HG03196 (cell line): ENCODE measurements around the gene PCDH9.

Experiments
- ATAC-seq: cut with Tn5 transposase; IDR thresholded peaks from one replicate; pipeline ENCODE4 v1.9.1; 2021; ENCODE audit not compliant: unreplicated experiment

The PCDH9 gene

DNA sequence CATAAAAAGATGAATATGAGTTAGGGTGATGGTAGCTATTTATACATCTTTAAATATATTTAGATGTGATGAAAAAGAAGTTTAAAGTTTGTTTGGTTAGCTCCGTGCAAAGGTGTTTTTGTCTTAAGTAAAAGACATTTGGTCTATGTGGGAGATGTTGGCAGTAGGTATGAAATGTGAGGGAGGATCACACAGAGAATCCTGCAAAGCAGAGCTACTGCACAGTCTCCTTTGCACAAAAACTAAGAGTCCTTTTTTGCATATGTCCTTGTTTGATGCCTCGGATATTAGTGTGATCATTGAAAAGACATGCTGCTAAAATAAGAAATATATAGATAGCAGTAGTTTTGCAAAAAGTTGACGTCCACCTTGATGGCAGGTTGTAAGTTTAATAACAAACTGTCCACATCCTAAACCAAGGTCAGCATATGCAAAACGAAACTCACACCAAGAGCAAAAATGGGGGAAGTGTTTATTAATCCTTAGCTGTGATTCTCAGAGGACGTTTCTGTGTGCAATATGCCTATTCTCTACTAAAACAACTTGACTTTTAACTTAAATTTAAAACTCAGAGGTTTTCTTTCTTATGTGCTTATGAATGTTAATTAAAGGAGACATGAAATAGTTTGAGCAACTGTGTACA is 870.1 kb downstream of the PCDH9 start:
- peak; percentile 54 for ATAC-seq

DNA sequence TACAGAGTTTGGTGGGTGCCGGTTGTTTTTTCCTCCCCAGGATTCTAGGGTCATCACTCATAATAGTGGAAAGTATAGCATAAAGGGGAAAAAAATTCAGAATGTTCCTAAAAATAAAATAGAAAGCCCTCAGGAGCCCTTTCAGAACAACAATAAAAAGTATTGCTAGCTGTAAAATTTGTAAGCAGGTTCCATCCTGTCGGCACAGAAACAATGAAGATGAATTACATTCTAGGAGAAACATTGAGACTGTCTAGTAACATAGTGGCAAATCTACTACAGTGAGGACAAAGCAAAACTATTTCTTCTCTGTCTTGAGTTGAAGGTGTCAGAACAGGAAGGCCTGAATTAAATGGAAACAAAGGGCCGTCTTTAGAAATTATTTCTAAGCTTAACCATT is 870.7 kb downstream of the PCDH9 start:
- ATAC-seq: no peak

DNA sequence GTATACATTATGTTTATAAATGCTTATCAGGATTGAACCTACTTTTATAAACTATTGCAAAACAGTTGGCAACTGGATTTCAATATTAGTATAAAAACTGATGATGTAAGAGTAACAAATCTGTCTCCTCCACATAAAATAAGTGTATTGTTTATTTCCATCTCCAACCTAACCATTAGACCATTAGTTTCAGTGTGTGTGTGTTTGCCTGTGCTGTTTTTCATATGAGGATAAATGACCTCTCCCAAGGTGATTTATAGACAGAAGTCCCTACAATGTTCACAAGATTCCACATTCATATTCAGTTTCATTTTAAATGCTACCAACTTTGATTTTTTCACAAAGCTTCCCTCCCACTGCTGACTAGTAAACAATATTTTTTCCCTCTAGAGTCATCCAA is 871.6 kb downstream of the PCDH9 start:
- no peak for ATAC-seq

- no peak for ATAC-seq
Measured at GRCh38 chr13:66357463-66357862, 872.7 kb downstream of the PCDH9 start.

DNA sequence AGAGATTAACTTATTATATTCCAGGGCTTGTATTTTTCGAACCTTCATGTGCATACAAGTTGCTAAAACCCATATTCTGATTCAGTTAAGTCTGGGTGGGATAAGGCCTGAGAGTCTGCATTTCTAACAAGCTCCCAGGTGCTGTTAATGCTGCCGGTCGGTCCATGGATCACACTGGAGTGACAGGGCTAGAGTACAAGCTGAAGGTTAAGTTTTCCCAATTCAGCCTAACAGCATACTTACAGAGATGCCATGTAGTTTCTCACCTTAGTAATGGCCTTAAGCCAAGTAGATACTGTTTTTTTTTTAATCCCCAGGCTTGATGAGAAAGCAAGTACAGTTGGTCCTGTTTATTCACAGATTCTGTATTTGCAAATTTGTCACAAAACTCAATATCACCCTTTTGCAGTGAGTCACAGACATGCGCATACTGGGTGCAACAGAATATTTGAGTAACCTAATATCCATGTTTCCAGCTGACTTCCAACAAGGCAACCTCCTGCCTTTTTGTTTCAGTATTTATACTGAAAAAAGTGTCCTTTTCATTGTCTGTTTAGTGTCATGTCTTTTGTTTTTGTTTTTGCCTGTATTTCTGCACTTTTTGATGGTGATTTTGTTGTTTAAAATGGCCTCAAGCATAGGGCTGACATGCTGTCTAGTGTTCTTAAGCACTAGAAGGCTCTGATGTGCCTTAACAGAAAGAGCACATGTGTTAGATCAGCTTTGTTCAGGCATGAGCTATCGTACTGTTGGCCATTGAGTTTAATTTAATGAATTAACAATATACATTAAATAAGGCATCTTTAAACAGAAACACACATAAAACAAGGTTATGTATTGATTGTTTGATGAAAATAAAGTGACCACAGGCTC is 875.0 kb downstream of the PCDH9 start:
- no peak for ATAC-seq

DNA sequence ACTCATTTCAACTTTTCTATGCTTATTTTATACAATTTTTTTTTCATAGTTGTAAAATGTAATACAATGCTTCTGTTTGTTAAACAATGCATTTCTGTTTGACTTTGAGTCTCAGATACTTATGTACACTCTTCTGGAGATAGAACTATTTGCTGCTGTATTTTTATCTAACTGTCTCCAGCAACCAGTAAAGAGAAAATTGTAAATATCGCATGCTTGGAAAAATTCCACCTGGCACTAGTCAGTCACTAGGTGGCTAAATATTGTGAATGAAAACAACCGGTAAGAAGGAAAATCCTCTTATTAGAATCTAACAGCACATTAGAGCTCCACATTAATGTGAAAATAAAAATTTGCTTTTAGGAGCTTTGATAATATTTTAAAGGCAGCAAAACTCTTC is 876.5 kb downstream of the PCDH9 start:
- no peak for ATAC-seq

- no peak for ATAC-seq
Measured at GRCh38 chr13:66349966-66350365, 880.2 kb downstream of the PCDH9 start.

GRCh38 chr13:66348745-66349690 is 881.1 kb downstream of the PCDH9 start:
- no peak for ATAC-seq

DNA sequence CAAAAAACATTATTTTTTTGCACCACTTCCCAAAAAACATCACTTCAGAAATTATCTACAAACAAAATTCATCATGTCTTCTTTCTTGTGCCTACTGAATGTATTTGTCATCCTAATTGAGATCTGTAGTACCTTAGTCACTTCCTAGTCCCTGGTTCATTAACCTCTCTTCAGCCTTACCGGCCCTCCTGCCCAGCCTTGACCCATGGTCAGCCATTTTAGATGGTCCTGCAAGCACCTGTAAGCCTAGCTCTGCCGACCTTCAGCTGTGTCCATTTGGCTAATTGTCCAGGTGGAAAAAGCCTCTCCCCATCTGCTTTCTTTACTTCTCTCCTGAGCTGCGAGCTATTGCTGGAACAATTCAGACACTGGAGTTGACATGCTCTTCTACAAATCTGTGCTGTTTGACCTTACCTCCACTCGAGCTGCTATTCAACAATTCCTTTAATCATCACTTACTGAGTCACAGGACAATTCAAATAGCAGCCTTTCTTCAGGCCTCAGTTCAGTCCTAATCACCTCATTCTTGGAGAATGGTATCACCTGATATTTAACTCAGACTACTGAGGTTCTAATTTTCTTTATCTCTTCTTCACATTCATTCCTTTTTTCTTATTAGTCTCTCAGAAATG is 882.5 kb downstream of the PCDH9 start:
- no peak for ATAC-seq

- no peak for ATAC-seq
Measured at GRCh38 chr13:66345971-66346370, 884.2 kb downstream of the PCDH9 start.

DNA sequence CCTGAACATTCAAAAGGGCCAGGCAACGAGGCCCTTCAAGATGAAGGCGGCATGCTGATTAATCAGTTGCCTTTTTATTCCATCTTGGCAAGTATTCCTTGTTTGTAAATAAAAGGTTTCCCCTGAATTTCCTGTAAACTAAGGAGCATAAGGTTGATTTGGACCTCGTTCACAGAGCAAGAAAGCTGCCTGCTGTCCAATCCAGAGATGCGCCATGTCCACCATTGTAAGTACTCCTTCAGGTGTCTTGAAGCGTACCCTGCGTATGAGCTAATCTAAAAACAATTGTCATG is 884.7 kb downstream of the PCDH9 start:
- no peak for ATAC-seq

GRCh38 chr13:66344805-66345517 is 885.2 kb downstream of the PCDH9 start:
- no peak for ATAC-seq

DNA sequence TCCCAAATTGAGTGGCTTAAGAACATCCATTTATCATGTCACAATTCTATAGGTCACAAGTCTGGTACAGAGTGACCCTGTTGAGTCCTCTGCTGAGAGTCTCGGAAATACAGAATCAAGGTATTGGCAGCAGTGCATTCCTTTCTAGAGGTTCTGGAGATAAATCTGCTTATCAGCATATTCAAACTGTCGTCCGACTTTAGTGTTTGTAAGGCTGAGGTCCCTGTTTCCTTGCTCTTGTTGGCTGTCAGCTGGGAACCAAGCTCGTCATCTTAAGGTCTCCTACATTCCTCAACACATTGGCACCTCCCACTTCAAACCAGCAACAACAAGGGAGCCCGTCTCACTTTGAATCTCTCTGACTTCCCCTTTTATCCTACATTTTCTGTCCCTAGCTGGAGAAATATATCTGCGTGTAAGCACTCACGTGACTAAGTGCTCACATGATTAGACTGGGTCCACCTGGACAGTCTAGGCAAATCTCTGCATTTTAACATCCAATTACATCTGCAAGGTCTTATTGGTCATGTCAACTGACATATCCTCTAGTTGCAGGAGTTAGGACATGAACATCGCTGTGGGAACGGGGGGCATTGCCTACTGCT is 886.8 kb downstream of the PCDH9 start:
- no peak for ATAC-seq

GRCh38 chr13:66341635-66342377 is 888.3 kb downstream of the PCDH9 start:
- no peak for ATAC-seq

DNA sequence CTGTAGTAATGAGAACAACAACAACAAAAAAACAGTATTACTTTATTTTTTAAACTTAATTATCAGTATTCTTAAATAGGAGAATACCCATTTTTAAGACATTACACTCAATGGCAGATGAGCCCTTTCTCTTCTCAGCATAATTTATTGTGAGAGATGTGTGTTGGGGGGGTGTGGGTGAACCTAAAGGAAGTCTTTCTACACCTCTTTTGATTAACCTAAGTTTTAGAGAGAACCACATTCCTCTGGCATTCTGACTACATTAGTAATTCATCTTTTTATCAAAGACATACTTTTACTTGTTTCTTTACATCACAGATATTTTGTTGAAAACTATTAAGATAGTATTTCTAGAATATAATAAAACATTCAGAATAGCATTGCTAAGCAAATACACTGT is 890.9 kb downstream of the PCDH9 start:
- no peak for ATAC-seq

DNA sequence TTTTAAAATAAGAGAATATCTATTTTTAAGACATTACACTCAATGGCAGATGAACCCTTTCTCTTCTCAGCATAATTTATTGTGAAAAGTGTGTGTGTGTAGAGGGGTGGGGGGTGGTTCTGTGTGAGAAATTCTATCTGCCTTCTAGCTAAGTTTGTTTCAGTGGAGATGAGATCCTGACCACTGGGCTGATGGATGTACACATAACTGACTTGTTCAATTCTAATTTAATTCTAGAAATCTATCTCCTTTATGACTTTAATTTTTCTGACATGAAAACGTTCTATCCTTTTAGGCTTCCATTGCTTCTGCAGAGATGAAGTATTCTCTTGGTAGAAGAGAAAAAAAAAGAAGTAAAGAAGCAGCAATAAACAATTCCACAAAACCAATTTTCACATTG is 891.6 kb downstream of the PCDH9 start:
- no peak for ATAC-seq

DNA sequence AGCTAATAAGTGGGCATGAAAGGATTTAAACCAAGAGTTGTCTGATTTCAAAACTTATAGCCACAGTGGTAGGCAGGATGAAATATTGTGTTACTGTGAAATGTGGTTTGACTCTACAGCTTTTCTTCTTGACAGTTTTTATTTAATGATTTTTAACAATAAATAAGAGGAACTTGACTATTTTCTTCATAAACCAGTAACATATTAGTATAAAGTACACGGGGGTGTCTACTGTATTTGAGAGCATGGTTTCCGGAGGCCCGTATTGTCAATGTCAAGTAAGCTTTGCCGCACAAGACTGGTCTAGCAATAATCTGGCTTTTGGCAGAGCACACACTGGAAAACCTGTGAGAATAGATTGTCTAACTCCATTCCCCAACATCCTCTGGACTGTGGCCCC is 894.5 kb downstream of the PCDH9 start:
- ATAC-seq: no peak

GRCh38 chr13:66329988-66330451 is 900.1 kb downstream of the PCDH9 start:
- ATAC-seq: no peak

- ATAC-seq: no peak
Measured at GRCh38 chr13:66328476-66328875, 901.7 kb downstream of the PCDH9 start.
